Liver (tissue), 3 donors: ENCODE results near the gene LRRC7.

ENCODE experiments used
- ATF3 ChIP-seq: IDR thresholded peaks from 2 replicates; pipeline ENCODE4 v1.6.1; 2016; ENCODE audit warnings: antibody characterized with exemption
- FOXA1 ChIP-seq: IDR thresholded peaks from 2 replicates; pipeline ENCODE4 v1.6.1; 2016; ENCODE audit warnings: antibody characterized with exemption
- FOXA2 ChIP-seq: IDR thresholded peaks from 2 replicates; pipeline ENCODE4 v1.6.1; 2016; ENCODE audit warnings: antibody characterized with exemption
- GABPA ChIP-seq, 2 donors: IDR thresholded peaks in 1 of 2; conservative IDR thresholded peaks in 1 of 2; 2 replicates each; pipeline ENCODE4 v1.6.1; 2016; ENCODE audit warnings: antibody characterized with exemption in 2 of 2, mild to moderate bottlenecking in 1 of 2, moderate library complexity in 1 of 2
- JUND ChIP-seq, 2 donors: IDR thresholded peaks; 2 replicates each; pipeline ENCODE4 v1.6.1; 2016; ENCODE audit warnings: antibody characterized with exemption in 2 of 2
- MAX ChIP-seq: IDR thresholded peaks from 2 replicates; pipeline ENCODE4 v1.6.1; 2016; ENCODE audit warnings: antibody characterized with exemption
- RAD21 ChIP-seq, 2 donors: IDR thresholded peaks; 2 replicates each; pipeline ENCODE4 v1.6.1; 2016; ENCODE audit warnings: antibody characterized with exemption in 2 of 2, mild to moderate bottlenecking in 2 of 2
- TAF1 ChIP-seq: conservative IDR thresholded peaks from 2 replicates; pipeline ENCODE4 v1.6.1; 2016; ENCODE audit warnings: antibody characterized with exemption, mild to moderate bottlenecking
- TF ChIP-seq, protein P1 (sequence below): fragments of 150-350 bp; IDR thresholded peaks from 2 replicates; pipeline ENCODE4 v1.5.1; 2017; ENCODE audit warnings: improper control_type of control experiment, low read depth, low read length; ENCODE audit not compliant: missing input control
- TF ChIP-seq, protein P2 (sequence below): IDR thresholded peaks from 2 replicates; pipeline ENCODE4 v1.6.1; 2016; ENCODE audit warnings: antibody characterized with exemption, mild to moderate bottlenecking
- donor health status: healthy.
- donor health status: healthy.

DNA sequence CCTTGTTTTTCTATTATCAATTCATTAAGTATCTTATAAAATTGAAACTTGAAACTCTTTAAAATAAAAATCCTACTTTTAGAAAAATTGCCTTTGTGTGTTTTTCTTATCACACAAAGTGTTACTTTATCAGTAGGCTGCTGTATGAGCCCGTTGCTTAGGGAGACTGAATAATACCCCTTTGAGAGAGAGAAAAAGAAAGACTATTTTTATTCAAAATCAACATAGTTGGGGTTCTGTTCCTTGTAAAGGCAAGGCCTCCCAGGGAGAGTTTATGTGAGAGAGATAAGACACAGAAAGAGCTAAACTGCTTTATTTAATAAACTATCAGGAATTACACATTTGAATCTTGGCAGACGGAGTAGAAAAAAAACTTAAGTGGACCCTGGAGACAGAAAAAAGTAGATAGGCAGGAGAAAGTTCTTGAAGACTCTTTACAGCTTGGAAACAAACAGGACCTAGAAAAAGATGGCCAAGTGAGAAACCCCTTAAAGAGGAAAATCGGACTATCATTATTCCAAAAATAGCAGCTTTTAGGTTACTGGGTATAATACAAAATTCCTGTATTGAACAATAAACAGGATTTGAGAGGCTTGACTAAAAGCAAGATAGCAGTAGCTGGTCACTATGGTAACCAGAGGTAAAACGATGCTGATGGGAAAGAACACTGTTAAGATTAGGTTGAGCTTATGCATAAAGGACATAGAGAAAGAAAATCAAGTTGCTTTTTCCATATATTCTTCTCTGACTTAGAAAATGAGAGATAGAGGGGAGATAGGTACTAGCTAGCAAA lies 170.9 kb downstream of the LRRC7 start:
- TF ChIP-seq TAF1 (no peak), FOXA1 (no peak), FOXA2 (no peak), MAX (no peak), GABPA (IDR thresholded peaks at IDR 0.05 in 1 of 2, conservative IDR thresholded peaks at IDR 0.05 in 1 of 2) (no peak), JUND (IDR thresholded peaks at IDR 0.05) (no peak), RAD21 (IDR thresholded peaks at IDR 0.05) (no peak), ATF3 (no peak)
- TF ChIP-seq, protein P1, sequence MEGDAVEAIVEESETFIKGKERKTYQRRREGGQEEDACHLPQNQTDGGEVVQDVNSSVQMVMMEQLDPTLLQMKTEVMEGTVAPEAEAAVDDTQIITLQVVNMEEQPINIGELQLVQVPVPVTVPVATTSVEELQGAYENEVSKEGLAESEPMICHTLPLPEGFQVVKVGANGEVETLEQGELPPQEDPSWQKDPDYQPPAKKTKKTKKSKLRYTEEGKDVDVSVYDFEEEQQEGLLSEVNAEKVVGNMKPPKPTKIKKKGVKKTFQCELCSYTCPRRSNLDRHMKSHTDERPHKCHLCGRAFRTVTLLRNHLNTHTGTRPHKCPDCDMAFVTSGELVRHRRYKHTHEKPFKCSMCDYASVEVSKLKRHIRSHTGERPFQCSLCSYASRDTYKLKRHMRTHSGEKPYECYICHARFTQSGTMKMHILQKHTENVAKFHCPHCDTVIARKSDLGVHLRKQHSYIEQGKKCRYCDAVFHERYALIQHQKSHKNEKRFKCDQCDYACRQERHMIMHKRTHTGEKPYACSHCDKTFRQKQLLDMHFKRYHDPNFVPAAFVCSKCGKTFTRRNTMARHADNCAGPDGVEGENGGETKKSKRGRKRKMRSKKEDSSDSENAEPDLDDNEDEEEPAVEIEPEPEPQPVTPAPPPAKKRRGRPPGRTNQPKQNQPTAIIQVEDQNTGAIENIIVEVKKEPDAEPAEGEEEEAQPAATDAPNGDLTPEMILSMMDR = no peak
- TF ChIP-seq, protein P2, sequence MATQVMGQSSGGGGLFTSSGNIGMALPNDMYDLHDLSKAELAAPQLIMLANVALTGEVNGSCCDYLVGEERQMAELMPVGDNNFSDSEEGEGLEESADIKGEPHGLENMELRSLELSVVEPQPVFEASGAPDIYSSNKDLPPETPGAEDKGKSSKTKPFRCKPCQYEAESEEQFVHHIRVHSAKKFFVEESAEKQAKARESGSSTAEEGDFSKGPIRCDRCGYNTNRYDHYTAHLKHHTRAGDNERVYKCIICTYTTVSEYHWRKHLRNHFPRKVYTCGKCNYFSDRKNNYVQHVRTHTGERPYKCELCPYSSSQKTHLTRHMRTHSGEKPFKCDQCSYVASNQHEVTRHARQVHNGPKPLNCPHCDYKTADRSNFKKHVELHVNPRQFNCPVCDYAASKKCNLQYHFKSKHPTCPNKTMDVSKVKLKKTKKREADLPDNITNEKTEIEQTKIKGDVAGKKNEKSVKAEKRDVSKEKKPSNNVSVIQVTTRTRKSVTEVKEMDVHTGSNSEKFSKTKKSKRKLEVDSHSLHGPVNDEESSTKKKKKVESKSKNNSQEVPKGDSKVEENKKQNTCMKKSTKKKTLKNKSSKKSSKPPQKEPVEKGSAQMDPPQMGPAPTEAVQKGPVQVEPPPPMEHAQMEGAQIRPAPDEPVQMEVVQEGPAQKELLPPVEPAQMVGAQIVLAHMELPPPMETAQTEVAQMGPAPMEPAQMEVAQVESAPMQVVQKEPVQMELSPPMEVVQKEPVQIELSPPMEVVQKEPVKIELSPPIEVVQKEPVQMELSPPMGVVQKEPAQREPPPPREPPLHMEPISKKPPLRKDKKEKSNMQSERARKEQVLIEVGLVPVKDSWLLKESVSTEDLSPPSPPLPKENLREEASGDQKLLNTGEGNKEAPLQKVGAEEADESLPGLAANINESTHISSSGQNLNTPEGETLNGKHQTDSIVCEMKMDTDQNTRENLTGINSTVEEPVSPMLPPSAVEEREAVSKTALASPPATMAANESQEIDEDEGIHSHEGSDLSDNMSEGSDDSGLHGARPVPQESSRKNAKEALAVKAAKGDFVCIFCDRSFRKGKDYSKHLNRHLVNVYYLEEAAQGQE = no peak
